Stimulated activated CD4-positive, alpha-beta T cell treated with anti-CD3 and anti-CD28 coated beads, Interleukin-2, amount 100 ng/mL, for 24 hours (primary cell): ENCODE results near the gene SPINK4.

ENCODE experiments used
- DNase-seq, 2 donors: peaks; one replicate each; pipeline ENCODE4 v3.0.0-alpha.2; 2020

Gene SPINK4

GRCh38 chr9:33239921-33240320 is at the start of gene SPINK4:
Gene SPINK4 (plus strand): TSS chr9:33240167. CDS start chr9:33240209, 42 bp downstream.
- no peak for DNase-seq

- DNase-seq = no peak
These were observed 47.3 kb upstream of the SPINK4 start for GRCh38 chr9:33192493-33193255.

- no peak for DNase-seq
These were observed 46.1 kb upstream of the SPINK4 start for GRCh38 chr9:33193818-33194217.

- DNase-seq = no peak
These were observed 43.2 kb upstream of the SPINK4 start for GRCh38 chr9:33196736-33197135.

- DNase-seq = no peak
These were observed 42.5 kb upstream of the SPINK4 start for GRCh38 chr9:33197279-33198152.

GRCh38 chr9:33198165-33198564 is 41.8 kb upstream of the SPINK4 start:
- DNase-seq = no peak

GRCh38 chr9:33202018-33202417 is 37.9 kb upstream of the SPINK4 start:
- DNase-seq = no peak

GRCh38 chr9:33202552-33203201 is 37.3 kb upstream of the SPINK4 start:
- DNase-seq = peak in 1 of 2 donors; percentile 3

- DNase-seq = no peak
These were observed 30.6 kb upstream of the SPINK4 start for GRCh38 chr9:33209394-33209793.

- DNase-seq = no peak
These were observed 29.8 kb upstream of the SPINK4 start for GRCh38 chr9:33210006-33210715.

- no peak for DNase-seq
These were observed 28.1 kb upstream of the SPINK4 start for GRCh38 chr9:33211695-33212393.

GRCh38 chr9:33220681-33221567 is 19.0 kb upstream of the SPINK4 start:
- no peak for DNase-seq

GRCh38 chr9:33221568-33221884 is 18.4 kb upstream of the SPINK4 start:
- no peak for DNase-seq

- no peak for DNase-seq
These were observed 17.9 kb upstream of the SPINK4 start for GRCh38 chr9:33222031-33222430.

GRCh38 chr9:33223696-33224095 is 16.3 kb upstream of the SPINK4 start:
- no peak for DNase-seq

- DNase-seq = peak; percentile 72 to 81
These were observed 14.4 kb upstream of the SPINK4 start for GRCh38 chr9:33225319-33226147.

GRCh38 chr9:33227008-33227398 is 13.0 kb upstream of the SPINK4 start:
- no peak for DNase-seq

GRCh38 chr9:33227741-33228140 is 12.2 kb upstream of the SPINK4 start:
- DNase-seq = no peak

GRCh38 chr9:33228606-33229005 is 11.4 kb upstream of the SPINK4 start:
- DNase-seq = no peak

- no peak for DNase-seq
These were observed 10.4 kb upstream of the SPINK4 start for GRCh38 chr9:33229359-33230114.
